Stimulated activated CD4-positive, alpha-beta T cell treated with anti-CD3 and anti-CD28 coated beads, TNF-alpha, amount 100 ng/mL, for 48 hours (primary cell): ENCODE measurements around the gene PRKN.
"Not testable (repeated sequence)": the region's sequence is repeated elsewhere in the genome, so short reads cannot be mapped to it uniquely, and the experiment has no call there.

Experiments
- DNase-seq, 3 donors: peaks; one replicate each; pipeline ENCODE4 v3.0.0-alpha.2; 2020; ENCODE audit warnings: low read depth in 3 of 3

PRKN gene

GRCh38 chr6:162450358-162450757 lies 277.2 kb downstream of the PRKN start:
- DNase-seq = no peak

DNA sequence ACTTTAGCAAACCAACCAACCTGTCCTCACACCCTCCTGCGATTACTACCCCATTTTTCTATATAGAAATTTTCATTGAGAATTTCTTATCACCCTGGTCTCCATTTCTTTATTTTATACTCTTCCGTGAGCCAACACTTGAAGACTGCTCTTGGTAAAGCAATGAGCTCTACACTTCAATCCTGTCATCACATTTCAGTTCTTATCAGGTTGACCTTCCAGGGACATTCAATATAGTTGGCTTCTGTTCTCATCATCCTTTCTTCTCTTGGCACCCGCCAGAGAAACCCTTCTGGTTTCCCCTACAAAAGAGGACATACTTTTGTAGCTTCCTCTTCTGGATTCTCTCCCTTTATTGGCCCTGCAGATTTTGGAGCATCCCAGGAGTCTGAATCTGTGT lies 279.3 kb downstream of the PRKN start:
- no peak for DNase-seq

DNA sequence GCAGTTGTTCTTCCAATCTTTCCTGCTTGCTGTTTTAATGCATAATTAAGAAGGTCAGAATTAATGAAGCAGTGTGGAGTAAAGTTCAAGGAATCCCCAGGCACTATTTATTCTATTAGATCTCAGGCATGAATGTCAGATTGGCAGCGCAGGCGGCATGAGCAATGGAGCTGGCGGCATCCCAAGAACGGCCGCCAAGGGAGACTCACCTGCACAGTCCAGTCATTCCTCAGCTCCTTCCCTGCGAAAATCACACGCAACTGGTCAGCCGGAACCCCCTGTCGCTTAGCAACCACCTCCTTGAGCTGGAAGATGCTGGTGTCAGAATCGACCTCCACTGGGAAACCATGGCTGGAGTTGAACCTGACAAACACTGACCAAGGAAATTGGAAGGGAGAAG lies 284.5 kb downstream of the PRKN start:
- DNase-seq = no peak

DNA sequence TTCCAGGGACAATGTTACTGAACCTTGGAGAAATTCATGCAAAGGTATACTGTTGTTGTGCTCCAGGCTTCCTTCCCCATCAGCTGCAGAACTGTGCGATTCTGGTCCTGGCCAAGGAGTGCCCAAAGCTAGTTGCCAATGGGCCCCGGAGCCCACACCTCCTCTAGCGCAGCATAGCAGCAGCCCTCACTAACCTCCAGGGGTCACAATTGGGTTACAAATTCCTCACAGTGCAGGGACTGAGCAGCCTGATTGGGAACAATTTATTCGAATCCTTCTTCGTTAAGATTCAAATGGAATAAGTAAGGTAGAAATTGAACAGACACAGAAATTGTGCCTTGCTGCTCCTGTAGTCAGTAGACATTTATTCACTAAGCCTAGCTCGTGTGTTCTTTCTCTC lies 284.9 kb downstream of the PRKN start:
- DNase-seq = no peak

DNA sequence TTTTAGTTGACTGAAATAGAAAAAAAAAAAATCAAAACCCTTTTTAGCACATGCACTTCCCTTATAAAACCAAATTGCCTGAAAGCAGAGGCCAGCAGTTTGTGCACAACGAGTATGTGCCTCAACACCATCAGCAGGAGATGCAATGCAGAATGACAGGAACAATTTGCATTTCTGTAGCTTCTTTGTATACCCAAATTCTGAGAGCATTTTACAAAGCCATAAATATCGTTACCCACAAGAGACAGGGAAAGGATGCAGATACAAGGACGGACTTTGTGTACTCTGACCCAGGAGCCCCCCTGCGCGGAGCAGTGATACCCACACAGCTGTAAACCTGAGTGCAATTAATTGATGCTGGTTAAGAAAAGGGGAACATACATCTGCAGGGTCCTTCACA lies 285.6 kb downstream of the PRKN start:
- DNase-seq = no peak

- no peak for DNase-seq
Observed at GRCh38 chr6:162438980-162439379, 288.6 kb downstream of the PRKN start.

DNA sequence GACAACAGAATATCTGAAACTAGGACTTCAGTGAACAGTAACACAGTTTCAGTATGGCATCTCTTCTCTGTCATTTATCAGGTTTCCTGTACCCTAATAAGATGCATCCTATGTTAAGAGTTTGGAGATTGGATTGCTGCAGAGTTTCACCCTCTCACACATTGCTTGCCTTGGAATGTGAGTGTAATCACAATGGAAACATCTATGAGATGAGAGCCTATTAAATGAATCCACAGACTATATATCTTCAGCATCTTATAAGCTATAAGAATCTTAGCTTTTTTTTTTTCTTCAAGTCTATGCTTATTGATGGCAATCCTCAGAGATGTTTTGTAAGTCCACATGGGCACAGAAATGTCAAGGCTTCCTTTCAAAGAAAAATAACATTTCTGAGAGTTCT lies 292.5 kb downstream of the PRKN start:
- DNase-seq = no peak

DNA sequence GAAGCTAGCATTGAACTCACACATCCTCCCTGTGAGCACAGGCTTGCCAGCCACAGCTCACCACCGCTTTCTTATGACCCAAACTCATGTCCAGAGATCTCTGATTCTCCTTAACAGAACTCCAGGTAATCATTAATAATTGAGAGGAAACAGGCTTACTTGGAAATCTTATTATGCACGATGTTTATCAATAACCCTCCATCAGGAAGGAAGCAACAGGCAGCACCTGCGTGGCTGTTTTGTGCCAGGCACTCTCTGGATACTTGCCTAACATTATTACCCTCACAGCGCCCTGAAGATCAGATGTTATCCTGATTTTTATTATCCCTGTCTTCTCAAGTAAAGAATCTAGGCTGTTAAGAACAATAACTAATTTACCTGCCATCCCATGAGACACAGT lies 306.6 kb downstream of the PRKN start:
- DNase-seq = no peak

- no peak for DNase-seq
Observed at GRCh38 chr6:162416831-162417537, 310.6 kb downstream of the PRKN start.

DNA sequence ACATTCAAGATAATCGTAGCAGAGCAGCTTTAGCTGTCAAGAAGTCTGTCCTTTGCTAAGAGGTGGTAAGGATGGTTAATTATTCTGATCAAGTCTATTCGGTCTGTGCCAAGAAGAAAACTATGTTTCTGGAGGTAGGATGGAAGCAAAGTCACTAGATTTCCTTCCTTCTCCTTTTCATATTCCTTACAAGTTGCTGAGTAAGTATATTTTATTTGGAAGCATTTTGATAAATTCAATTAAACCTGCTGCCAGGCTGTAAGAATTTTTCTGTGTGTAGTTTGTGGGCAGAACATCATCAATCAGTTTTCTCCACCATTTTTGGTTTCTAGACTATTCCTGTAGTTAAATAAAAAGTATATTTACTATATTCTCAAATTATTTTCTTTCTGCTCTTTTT lies 311.3 kb downstream of the PRKN start:
- DNase-seq = no peak

DNA sequence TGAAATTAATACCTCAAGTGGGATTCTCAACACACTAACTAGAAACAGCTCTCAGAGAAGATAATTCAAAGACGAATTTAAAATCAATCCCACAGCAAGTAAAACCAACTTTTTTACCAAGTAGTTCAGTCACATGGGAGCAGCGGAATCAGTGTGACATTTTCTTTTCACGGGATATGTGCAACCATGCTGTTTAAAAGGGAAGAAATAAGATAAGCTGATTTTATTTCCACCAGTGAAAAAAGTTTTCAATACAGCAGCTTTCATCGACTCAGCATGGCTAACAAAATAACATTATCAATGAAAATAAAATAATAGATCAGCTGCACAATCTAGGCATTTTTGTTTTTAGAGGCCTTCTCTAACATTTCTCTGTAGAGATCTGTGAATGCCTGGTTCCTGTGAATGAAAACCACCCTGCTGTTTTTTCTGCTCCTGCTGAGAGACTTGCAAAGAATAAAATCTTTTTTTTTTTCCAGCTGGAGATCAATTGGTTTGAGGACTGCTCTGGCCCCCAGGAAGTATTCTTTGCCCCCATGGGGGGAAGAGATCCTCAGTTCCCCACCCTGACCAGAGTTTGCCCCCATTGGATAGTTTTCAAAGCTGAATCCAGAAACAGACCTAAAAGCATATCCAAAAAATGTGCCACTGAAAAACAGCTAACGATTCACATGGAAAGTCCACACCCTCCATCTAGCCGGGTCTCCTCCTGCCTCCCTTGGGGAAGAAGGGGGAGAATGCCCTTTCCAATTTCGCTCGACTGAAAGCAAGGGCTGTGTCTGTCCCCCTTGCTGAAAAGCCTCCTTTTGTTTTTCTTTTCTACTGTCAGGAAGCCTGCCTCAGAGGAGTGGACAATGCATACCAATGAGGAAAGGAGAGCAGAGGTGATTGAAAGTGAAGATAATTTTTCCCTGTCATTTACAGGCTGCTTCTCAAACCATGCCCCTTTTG lies 317.6 kb downstream of the PRKN start:
- no peak for DNase-seq

GRCh38 chr6:162408826-162409535 lies 318.6 kb downstream of the PRKN start:
- no peak for DNase-seq

DNA sequence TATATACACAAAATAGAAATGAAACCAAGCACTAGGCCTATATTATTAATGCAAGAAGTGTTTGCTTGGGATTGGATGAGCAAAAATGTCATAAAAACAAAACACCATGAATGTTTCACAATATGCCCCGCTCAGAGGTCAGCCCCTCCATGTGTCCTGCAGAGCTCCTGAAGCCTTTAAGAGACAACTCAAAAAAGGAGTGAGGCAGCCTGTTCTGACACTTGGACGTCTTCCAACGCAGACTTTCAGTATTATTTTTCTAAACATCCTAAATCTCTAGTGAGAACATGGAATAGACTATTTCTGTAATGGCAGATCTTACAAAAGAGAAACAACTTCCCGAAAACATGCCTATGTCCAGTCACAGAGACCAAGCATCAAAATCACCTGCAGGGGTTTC lies 322.6 kb downstream of the PRKN start:
- DNase-seq = no peak

DNA sequence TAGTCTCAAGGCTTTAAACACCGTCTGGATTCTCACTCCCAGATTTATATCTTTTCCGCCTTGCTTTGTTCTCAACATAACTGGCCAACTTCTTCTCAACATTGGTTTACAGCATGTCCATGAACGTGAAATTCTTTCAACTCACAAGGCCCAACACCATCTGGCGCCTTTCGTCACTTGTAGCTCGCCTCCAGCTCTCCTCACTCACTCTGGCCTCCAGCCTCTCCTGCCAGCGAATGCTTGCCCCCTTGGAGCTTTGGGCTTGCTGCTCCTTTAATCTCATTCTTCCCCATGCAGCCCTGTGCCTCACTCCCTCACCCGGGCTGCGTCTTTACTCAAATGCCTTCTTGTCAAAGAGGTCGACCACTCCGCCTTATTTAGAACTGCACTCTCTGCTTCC lies 324.5 kb downstream of the PRKN start:
- DNase-seq = no peak

DNA sequence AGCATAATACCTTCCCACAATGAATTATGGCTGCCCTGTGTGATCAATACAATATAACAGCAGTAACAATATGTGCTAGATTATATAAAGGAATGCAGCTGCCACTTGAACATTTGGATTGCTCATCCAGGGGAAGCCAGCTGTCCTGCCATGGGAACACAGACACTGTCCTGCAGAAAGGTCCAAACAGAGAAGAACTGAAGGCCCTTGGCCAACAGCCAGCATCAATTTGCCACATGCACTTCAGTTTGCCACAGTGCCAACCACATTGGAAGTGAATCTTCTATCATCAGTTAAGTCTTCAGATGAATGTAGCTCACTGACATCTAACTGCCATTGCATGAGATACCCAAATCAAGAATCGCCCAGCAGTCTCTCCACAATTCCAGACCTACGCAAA lies 332.4 kb downstream of the PRKN start:
- DNase-seq = no peak

DNA sequence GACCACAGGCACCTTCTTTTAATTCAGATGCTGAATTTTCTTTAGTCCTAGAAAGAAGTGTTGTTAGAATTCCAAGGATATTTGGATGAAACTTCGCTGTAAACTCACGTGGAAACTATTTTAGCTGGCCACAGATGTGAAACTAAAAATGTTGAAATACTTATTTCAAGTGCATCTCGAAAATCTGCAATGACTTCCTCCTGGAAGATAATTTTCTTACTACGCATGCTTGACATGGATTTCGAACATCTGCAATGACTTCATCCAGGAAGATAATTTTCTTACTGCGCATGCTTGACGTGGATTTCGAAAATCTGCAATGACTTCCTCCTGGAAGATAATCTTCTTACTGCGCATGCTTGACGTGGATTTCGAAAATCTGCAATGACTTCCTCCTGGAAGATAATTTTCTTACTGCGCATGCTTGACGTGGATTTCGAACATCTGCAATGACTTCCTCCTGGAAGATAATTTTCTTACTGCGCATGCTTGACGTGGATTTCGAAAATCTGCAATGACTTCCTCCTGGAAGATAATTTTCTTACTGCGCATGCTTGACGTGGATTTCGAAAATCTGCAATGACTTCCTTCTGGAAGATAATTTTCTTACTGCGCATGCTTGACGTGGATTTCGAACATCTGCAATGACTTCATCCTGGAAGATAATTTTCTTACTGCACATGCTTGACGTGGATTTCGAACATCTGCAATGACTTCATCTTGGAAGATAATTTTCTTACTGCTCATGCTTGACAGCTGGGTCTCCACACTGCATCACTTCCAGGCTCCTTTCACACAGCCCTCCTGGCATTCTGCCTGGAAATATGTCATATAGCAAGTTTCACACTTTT lies 336.4 kb downstream of the PRKN start:
- not testable (repeated sequence) for DNase-seq

GRCh38 chr6:162389343-162390085 lies 338.1 kb downstream of the PRKN start:
- DNase-seq = no peak

- DNase-seq = no peak
Observed at GRCh38 chr6:162388383-162388777, 339.2 kb downstream of the PRKN start.

DNA sequence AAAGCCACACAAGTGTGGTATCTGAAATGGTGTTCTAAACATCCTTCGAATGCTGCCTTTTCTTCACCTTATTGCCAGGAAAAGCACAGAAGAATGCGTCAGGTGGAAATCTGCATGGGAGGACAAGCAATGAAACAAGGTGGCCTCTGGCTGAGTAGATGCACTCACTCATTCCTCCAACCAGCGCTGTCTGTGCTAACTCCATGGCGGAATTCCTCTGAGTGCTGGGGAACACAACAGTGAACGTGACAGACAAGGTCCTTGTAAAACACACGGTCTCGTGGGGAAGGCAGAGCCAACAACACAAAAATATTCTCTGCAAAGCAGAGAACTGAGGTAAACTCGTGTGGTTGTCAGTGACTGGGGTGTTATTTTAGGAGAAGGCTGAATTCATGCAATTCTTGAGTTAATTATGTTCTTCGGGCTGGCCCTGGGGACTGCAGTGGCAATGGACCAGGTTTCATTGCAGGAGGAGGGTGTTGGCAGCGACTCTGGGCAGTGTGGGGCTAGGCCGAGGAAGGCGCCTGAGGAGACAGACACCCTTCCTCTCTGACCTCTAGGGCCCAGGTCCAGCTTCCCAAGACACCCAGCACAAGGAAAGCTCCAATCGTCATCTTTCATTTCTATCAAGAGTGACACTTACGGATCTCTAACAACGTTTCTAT lies 339.7 kb downstream of the PRKN start:
- DNase-seq = no peak

DNA sequence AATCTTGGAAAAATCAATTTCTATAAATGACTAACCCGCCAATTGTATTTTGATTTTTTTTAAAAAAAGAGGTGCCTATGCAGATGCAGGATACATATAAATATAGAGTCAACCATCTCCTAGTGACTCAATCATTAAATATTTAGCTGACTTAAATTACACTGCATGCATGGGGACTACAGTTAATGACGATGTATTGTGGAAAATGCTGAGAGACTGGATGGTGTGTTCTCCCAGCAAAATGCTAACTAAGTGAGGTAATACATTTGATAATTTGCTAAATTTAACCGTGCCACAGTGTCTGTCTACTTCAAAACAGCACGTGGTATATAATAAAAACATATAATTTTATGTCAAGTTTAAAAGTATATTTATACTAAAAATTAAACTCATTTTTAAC lies 341.6 kb downstream of the PRKN start:
- no peak for DNase-seq
